ENCODE results near the gene RPS6KC1. TPM values are rescaled to one million over a fixed set of nuclear protein-coding genes. Genes with fewer than 3 reads are reported as not detected.

RPS6KC1 gene
- total RNA-seq, 1 experiment from 2014 or later = 16.9 TPM

GRCh38 chr1:213053455-213053854 is 2.4 kb downstream of the RPS6KC1 start:
- Histone ChIP-seq H3K79me2 (ENCODE audit: insufficient read depth, low read length) (peaks cover 2% of the 10 kb centered on the region; the same call in 1 of the 2 replicates), H3K9me3 (ENCODE audit: control insufficient read depth, low read depth, low read length) (no peaks in the 10 kb centered on the region), H2BK5ac (ENCODE audit: insufficient read length, low read length) (no peak overlapping the region), H3K79me1 (ENCODE audit: insufficient read depth, low read depth, low read length, poor library complexity, severe bottlenecking) (peaks cover 8% of the 10 kb centered on the region), H3K56ac (ENCODE audit: insufficient read length, low read depth, low read length) (no peak overlapping the region), H3K4me2 (ENCODE audit: insufficient read depth, insufficient read length, low read length) (no peak overlapping the region), H3K4me1 (ENCODE audit: insufficient read depth, low read length) (no peaks in the 10 kb centered on the region; the same call in 1 of the 2 replicates), H3K23me2 (ENCODE audit: insufficient read length, low read depth, low read length, poor library complexity, severe bottlenecking) (no peaks in the 10 kb centered on the region), H2BK120ac (ENCODE audit: low read depth, low read length, poor library complexity, severe bottlenecking) (no peak overlapping the region), H2BK15ac (ENCODE audit: low read depth, low read length) (no peak overlapping the region), H2AFZ (ENCODE audit: low read length) (no peak overlapping the region), H3K23ac (ENCODE audit: insufficient read length, low read depth, low read length) (no peak overlapping the region), H3K27me3 (ENCODE audit: insufficient read depth, low read length) (no peaks in the 10 kb centered on the region), H3K4ac (ENCODE audit: low read depth, low read length) (no peak overlapping the region), H2AK5ac (ENCODE audit: insufficient read length, low read length) (no peak overlapping the region), H4K91ac (ENCODE audit: insufficient read length, low read depth, low read length) (no peak overlapping the region), H3K14ac (ENCODE audit: insufficient read depth, low read length) (no peak overlapping the region), H3K27ac (ENCODE audit: insufficient read length, low read depth, low read length) (no peak overlapping the region), H2BK12ac (ENCODE audit: insufficient read length, low read depth, low read length) (no peak overlapping the region), H3T11ph (ENCODE audit: low read length) (no peak overlapping the region), H2BK20ac (ENCODE audit: low read depth, low read length, poor library complexity, severe bottlenecking) (no peak overlapping the region), H3K18ac (ENCODE audit: insufficient read length, low read depth, low read length) (no peak overlapping the region), H4K20me1 (ENCODE audit: control insufficient read depth, insufficient read depth, insufficient read length) (no peaks in the 10 kb centered on the region), H4K5ac (ENCODE audit: insufficient read length, low read depth, low read length) (no peak overlapping the region), H4K8ac (replicated peaks; ENCODE audit: insufficient read length, low read depth, low read length) (no peak overlapping the region), H3K9ac (ENCODE audit: extremely low read depth, insufficient read length, low read length) (no peak overlapping the region)
- peaks cover 34 to 37% of the 10 kb centered on the region in 2 experiments for H3K4me1 Mint-ChIP-seq
- no peak overlapping the region for H3K4me3 Mint-ChIP-seq
- no peak overlapping the region; a peak in 1 of 7 replicates for H3K27ac Mint-ChIP-seq
- peaks cover 4 to 10% of the 10 kb centered on the region in 2 experiments; a peak in 3 of 5 replicates for H3K9me3 Mint-ChIP-seq
- DNase-seq = no peak
- H3K27me3 Mint-ChIP-seq (ENCODE audit: low read depth) = no peaks in the 10 kb centered on the region
- TF ChIP-seq CTCF (conservative IDR thresholded peaks at IDR 0.05) = no peak
- H3K36me3 Mint-ChIP-seq (ENCODE audit: insufficient read depth in 1 of 3, low read depth in 3 of 3) = peaks cover 2 to 12% (median 9%) of the 10 kb centered on the region in 3 experiments; a peak in 4 of 7 replicates

Data from H9 (cell line).